SK-N-SH treated with all-trans-retinoic acid at 6 μM for 48 hours (cell line): ENCODE data around the gene UBALD2.

Experiments
- ARNTL ChIP-seq: fragments of 450-650 bp; formaldehyde crosslinking; IDR thresholded peaks from 2 replicates; pipeline ENCODE4 v1.5.0; 2020; ENCODE audit warnings: low read depth, mild to moderate bottlenecking, moderate library complexity, borderline replicate concordance
- BACH2 ChIP-seq: fragments of 250-450 bp; sonication (Bioruptor Pico); IDR thresholded peaks from 2 replicates; pipeline ENCODE4 v1.9.0; 2021; ENCODE audit warnings: mild to moderate bottlenecking, borderline replicate concordance
- ESRRG ChIP-seq: fragments of 250-450 bp; sonication (Bioruptor Pico); IDR thresholded peaks from 2 replicates; pipeline ENCODE4 v1.6.1; 2021; ENCODE audit warnings: mild to moderate bottlenecking
- GLIS3 ChIP-seq: fragments of 250-450 bp; sonication (Bioruptor Pico); IDR thresholded peaks from 2 replicates; pipeline ENCODE4 v1.5.0; 2020; ENCODE audit warnings: mild to moderate bottlenecking, moderate library complexity
- OSR1 ChIP-seq: fragments of 250-450 bp; sonication (Bioruptor Pico); IDR thresholded peaks from 2 replicates; pipeline ENCODE4 v1.8.0; 2022; ENCODE audit warnings: moderate library complexity, mild to moderate bottlenecking, inconsistent platforms
- PPARA ChIP-seq: fragments of 250-450 bp; sonication (Bioruptor Pico); IDR thresholded peaks from 2 replicates; pipeline ENCODE4 v1.5.0; 2020; ENCODE audit warnings: mild to moderate bottlenecking, borderline replicate concordance
- RARB ChIP-seq: fragments of 250-450 bp; sonication (Bioruptor Pico); IDR thresholded peaks from 2 replicates; pipeline ENCODE4 v1.8.0; 2021; ENCODE audit warnings: mild to moderate bottlenecking, moderate library complexity
- SNAI2 ChIP-seq: fragments of 250-450 bp; sonication (Bioruptor Pico); IDR thresholded peaks from 2 replicates; pipeline ENCODE4 v1.5.0; 2020; ENCODE audit warnings: mild to moderate bottlenecking, moderate library complexity
- TOX ChIP-seq: fragments of 250-450 bp; sonication (Bioruptor Pico); IDR thresholded peaks from 2 replicates; pipeline ENCODE4 v1.8.0; 2021; ENCODE audit warnings: mild to moderate bottlenecking, moderate library complexity, borderline replicate concordance
- ZC3H10 ChIP-seq: fragments of 250-450 bp; sonication (Bioruptor Pico); IDR thresholded peaks from 2 replicates; pipeline ENCODE4 v1.5.1; 2021; ENCODE audit warnings: mild to moderate bottlenecking, moderate library complexity
- ZFP30 ChIP-seq: fragments of 450-650 bp; formaldehyde crosslinking; IDR thresholded peaks from 2 replicates; pipeline ENCODE4 v1.5.0; 2022; ENCODE audit warnings: mild to moderate bottlenecking, moderate library complexity
- ZNF70 ChIP-seq: fragments of 450-650 bp; formaldehyde crosslinking; IDR thresholded peaks from 2 replicates; pipeline ENCODE4 v1.5.0; 2020; ENCODE audit warnings: mild to moderate bottlenecking, moderate library complexity
- TF ChIP-seq, protein P1 (sequence below): fragments of 250-450 bp; sonication (Bioruptor Pico); IDR thresholded peaks from 2 replicates; pipeline ENCODE4 v1.8.0; 2020; ENCODE audit warnings: mild to moderate bottlenecking, moderate library complexity, borderline replicate concordance
- TF ChIP-seq, protein P2 (sequence below): fragments of 250-450 bp; sonication (Bioruptor Pico); IDR thresholded peaks from 2 replicates; pipeline ENCODE4 v1.5.1; 2020; ENCODE audit warnings: low read depth, mild to moderate bottlenecking, moderate library complexity

DNA sequence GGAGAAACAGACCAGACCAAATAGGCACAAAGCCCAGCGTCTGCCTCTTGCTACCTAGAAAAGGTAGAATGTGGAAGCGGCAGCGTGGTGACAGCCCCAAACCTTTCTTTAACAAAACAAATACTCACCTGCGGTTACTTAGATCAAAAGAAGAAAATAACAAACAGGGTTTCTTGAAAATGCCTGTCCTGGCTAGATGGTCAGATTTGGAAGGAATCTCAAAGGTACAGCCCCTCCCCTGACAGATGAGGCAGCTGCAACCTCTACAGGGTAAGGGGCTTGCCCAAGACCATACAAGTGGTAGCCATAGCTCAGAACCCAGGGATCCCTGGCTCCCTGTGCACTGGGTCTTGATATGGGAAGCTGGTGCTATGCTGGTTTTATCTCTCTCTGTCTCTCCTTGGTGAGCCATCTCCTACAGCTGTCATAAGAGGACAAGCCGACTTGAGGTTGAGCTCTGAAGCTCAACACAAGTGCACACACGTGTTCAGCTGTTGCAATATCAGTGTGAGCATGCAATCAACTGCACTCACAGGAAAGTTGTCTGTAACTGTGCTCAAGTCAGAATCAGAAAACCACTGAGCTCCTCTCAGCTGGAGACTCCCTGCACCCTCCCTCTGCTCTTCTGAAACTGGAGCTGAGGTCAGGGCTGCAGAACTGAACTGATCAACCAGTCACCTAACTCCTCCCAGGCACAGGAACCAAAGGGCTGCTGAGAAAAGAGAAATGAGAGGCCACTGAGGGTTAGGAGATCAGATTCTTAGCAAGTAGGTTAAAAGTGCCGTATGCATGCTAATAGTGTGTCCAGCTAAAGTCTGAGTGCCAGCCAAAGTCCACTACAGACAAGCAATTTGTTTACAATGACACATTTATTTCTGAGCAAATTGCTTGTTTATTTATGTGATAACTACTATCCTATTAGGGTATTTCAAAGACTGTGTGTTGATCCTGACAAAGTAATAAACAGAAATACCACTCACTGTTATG is 18.8 kb upstream of the UBALD2 start:
- TF ChIP-seq BACH2 (no peak), ARNTL (CRISPR knock-in tag) (no peak), PPARA (CRISPR knock-in tag) (no peak), SNAI2 (CRISPR knock-in tag) (no peak), OSR1 (CRISPR knock-in tag) (no peak), ESRRG (no peak), GLIS3 (CRISPR knock-in tag) (no peak), ZFP30 (CRISPR knock-in tag) (no peak), ZC3H10 (CRISPR knock-in tag) (no peak), RARB (CRISPR knock-in tag) (no peak), ZNF70 (CRISPR knock-in tag) (no peak), TOX (CRISPR knock-in tag) (no peak)
- TF ChIP-seq, protein P1, sequence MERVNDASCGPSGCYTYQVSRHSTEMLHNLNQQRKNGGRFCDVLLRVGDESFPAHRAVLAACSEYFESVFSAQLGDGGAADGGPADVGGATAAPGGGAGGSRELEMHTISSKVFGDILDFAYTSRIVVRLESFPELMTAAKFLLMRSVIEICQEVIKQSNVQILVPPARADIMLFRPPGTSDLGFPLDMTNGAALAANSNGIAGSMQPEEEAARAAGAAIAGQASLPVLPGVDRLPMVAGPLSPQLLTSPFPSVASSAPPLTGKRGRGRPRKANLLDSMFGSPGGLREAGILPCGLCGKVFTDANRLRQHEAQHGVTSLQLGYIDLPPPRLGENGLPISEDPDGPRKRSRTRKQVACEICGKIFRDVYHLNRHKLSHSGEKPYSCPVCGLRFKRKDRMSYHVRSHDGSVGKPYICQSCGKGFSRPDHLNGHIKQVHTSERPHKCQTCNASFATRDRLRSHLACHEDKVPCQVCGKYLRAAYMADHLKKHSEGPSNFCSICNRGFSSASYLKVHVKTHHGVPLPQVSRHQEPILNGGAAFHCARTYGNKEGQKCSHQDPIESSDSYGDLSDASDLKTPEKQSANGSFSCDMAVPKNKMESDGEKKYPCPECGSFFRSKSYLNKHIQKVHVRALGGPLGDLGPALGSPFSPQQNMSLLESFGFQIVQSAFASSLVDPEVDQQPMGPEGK (CRISPR knock-in tag), result no peak
- TF ChIP-seq, protein P2, sequence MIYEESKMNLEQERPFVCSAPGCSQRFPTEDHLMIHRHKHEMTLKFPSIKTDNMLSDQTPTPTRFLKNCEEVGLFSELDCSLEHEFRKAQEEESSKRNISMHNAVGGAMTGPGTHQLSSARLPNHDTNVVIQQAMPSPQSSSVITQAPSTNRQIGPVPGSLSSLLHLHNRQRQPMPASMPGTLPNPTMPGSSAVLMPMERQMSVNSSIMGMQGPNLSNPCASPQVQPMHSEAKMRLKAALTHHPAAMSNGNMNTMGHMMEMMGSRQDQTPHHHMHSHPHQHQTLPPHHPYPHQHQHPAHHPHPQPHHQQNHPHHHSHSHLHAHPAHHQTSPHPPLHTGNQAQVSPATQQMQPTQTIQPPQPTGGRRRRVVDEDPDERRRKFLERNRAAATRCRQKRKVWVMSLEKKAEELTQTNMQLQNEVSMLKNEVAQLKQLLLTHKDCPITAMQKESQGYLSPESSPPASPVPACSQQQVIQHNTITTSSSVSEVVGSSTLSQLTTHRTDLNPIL, result no peak
